Measurements from ENCODE around the gene ENO2.

GRCh38 chr12:6872073-6873048, 42.0 kb upstream of the ENO2 start:
- TF ChIP-seq EZH2 (IDR thresholded peaks at IDR 0.05; ENCODE audit: borderline replicate concordance, low read length), result no peak
- TF ChIP-seq, protein P1, sequence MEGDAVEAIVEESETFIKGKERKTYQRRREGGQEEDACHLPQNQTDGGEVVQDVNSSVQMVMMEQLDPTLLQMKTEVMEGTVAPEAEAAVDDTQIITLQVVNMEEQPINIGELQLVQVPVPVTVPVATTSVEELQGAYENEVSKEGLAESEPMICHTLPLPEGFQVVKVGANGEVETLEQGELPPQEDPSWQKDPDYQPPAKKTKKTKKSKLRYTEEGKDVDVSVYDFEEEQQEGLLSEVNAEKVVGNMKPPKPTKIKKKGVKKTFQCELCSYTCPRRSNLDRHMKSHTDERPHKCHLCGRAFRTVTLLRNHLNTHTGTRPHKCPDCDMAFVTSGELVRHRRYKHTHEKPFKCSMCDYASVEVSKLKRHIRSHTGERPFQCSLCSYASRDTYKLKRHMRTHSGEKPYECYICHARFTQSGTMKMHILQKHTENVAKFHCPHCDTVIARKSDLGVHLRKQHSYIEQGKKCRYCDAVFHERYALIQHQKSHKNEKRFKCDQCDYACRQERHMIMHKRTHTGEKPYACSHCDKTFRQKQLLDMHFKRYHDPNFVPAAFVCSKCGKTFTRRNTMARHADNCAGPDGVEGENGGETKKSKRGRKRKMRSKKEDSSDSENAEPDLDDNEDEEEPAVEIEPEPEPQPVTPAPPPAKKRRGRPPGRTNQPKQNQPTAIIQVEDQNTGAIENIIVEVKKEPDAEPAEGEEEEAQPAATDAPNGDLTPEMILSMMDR (IDR thresholded peaks at IDR 0.05; ENCODE audit: low read length), result peak; percentile 86
